SU-DHL-6 (cell line): ENCODE results near the gene SEMA4C.
"Not testable (repeated sequence)": the region's sequence is repeated elsewhere in the genome, so short reads cannot be mapped to it uniquely, and the experiment has no call there.

Experiments used
- H2AFZ ChIP-seq: fragments of 200-600 bp; sonication (generic); 2 replicates; pipeline ENCODE4 v1.6.1; 2014; ENCODE audit warnings: low read depth, mild to moderate bottlenecking, moderate library complexity, mixed read lengths, antibody characterized with exemption, low read length; ENCODE audit not compliant: severe bottlenecking
- H3F3A ChIP-seq: fragments of 200-600 bp; shearing (Covaris generic); 2 replicates; pipeline ENCODE4 v1.6.0; 2016; ENCODE audit warnings: antibody characterized with exemption, mild to moderate bottlenecking; ENCODE audit not compliant: insufficient read depth
- H3K27ac ChIP-seq: fragments of 200-600 bp; sonication (generic); 2 replicates; pipeline ENCODE4 v1.5.1; 2016; ENCODE audit warnings: low read depth, mild to moderate bottlenecking, low read length, moderate library complexity, mixed read lengths
- H3K27me3 ChIP-seq: fragments of 200-600 bp; sonication (generic), shearing (Covaris generic); 2 replicates; pipeline ENCODE4 v1.6.0; 2014; ENCODE audit warnings: mild to moderate bottlenecking, low read length
- H3K36me3 ChIP-seq: fragments of 200-600 bp; sonication (generic); 2 replicates; pipeline ENCODE4 v1.6.1; 2014; ENCODE audit warnings: mild to moderate bottlenecking, low read length, mixed read lengths
- H3K4me2 ChIP-seq: fragments of 300-600, 200-600 bp; shearing (Covaris generic), sonication (generic); 2 replicates; pipeline ENCODE4 v1.6.0; 2014; ENCODE audit warnings: low read length, low read depth, mild to moderate bottlenecking; ENCODE audit not compliant: poor library complexity, severe bottlenecking
- H3K4me3 ChIP-seq: fragments of 200-600 bp; sonication (generic); 2 replicates; pipeline ENCODE4 v1.5.1; 2014; ENCODE audit warnings: antibody characterized with exemption, low read length, mild to moderate bottlenecking, mixed read lengths; ENCODE audit not compliant: insufficient read depth, poor library complexity, severe bottlenecking
- H3K79me2 ChIP-seq: fragments of 200-600 bp; sonication (generic); 2 replicates; pipeline ENCODE4 v1.6.1; 2014; ENCODE audit warnings: mild to moderate bottlenecking, low read length, moderate library complexity; ENCODE audit not compliant: insufficient read depth
- H3K9ac ChIP-seq: fragments of 200-600 bp; sonication (generic); 2 replicates; pipeline ENCODE4 v1.7.0; 2014; ENCODE audit warnings: mild to moderate bottlenecking, low read length
- H3K9me2 ChIP-seq: fragments of 200-600 bp; sonication (generic); replicated peaks from 2 replicates; pipeline ENCODE4 v1.6.1; 2014; ENCODE audit warnings: low read length; ENCODE audit not compliant: insufficient read depth
- H3K9me3 ChIP-seq: fragments of 200-600 bp; sonication (generic); 2 replicates; pipeline ENCODE4 v1.6.1; 2014; ENCODE audit warnings: low read length, mixed read lengths; ENCODE audit not compliant: insufficient read depth
- H4K20me1 ChIP-seq: fragments of 200-600 bp; sonication (generic); 2 replicates; pipeline ENCODE4 v1.6.1; 2014; ENCODE audit warnings: low read depth, mild to moderate bottlenecking, antibody characterized with exemption, low read length, moderate library complexity, mixed read lengths
- CTCF ChIP-seq: fragments of 200-600 bp; sonication (generic); IDR thresholded peaks from one replicate; pipeline ENCODE4 v1.5.1; 2017; ENCODE audit warnings: antibody characterized with exemption, mild to moderate bottlenecking, low read length, moderate library complexity; ENCODE audit not compliant: insufficient read depth, poor library complexity, severe bottlenecking
- EZH2phosphoT487 ChIP-seq: fragments of 200-600 bp; sonication (generic), shearing (Covaris generic); conservative IDR thresholded peaks from 2 replicates; pipeline ENCODE4 v1.6.1; 2018; ENCODE audit warnings: mild to moderate bottlenecking, antibody characterized with exemption, low read length, moderate library complexity, mixed read lengths

Gene SEMA4C

GRCh38 chr2:96863575-96864342 is 6.1 kb downstream of the SEMA4C start:
- H3K27ac ChIP-seq: no peak overlapping the region
- H3K4me3 ChIP-seq: no peak overlapping the region
- no peaks in the 10 kb centered on the region for H3K36me3 ChIP-seq
- no peaks in the 10 kb centered on the region for H3F3A ChIP-seq
- H3K9ac ChIP-seq: no peak overlapping the region
- no peaks in the 10 kb centered on the region for H3K79me2 ChIP-seq
- H2AFZ ChIP-seq: no peak overlapping the region
- H3K9me2 ChIP-seq: no peaks in the 10 kb centered on the region
- no peaks in the 10 kb centered on the region for H3K27me3 ChIP-seq
- no peaks in the 10 kb centered on the region for H3K9me3 ChIP-seq
- no peaks in the 10 kb centered on the region for H4K20me1 ChIP-seq
- TF ChIP-seq CTCF: no peak
- TF ChIP-seq EZH2phosphoT487: no peak
- H3K4me2 ChIP-seq: no peak overlapping the region

- not testable (repeated sequence) for H3K27me3 ChIP-seq, H3K4me3 ChIP-seq, H3K9me3 ChIP-seq, H3K27ac ChIP-seq, H3K79me2 ChIP-seq, H3K9ac ChIP-seq, H4K20me1 ChIP-seq, H2AFZ ChIP-seq, H3F3A ChIP-seq, H3K4me2 ChIP-seq, H3K36me3 ChIP-seq, H3K9me2 ChIP-seq
These were observed 6.8 kb downstream of the SEMA4C start for GRCh38 chr2:96863056-96863455.

GRCh38 chr2:96861074-96861473 is 8.8 kb downstream of the SEMA4C start:
- Histone ChIP-seq H3F3A (no peaks in the 10 kb centered on the region), H3K79me2 (peaks cover 6% of the 10 kb centered on the region; the same call in 1 of the 2 replicates), H3K27ac (no peak overlapping the region), H3K4me3 (no peak overlapping the region), H3K9me2 (no peaks in the 10 kb centered on the region), H2AFZ (no peak overlapping the region), H3K4me2 (no peak overlapping the region), H3K27me3 (no peaks in the 10 kb centered on the region), H4K20me1 (no peaks in the 10 kb centered on the region), H3K36me3 (no peaks in the 10 kb centered on the region), H3K9ac (no peak overlapping the region), H3K9me3 (no peaks in the 10 kb centered on the region)
- TF ChIP-seq CTCF (no peak), EZH2phosphoT487 (no peak)
